Measurements from ENCODE around the gene SURF4. TPM values are rescaled to one million over a fixed set of nuclear protein-coding genes. Genes with fewer than 3 reads are reported as not detected.

Gene SURF4
- total and polyA plus RNA-seq, 4 donors, result 142 to 386 (median 217) TPM

DNA sequence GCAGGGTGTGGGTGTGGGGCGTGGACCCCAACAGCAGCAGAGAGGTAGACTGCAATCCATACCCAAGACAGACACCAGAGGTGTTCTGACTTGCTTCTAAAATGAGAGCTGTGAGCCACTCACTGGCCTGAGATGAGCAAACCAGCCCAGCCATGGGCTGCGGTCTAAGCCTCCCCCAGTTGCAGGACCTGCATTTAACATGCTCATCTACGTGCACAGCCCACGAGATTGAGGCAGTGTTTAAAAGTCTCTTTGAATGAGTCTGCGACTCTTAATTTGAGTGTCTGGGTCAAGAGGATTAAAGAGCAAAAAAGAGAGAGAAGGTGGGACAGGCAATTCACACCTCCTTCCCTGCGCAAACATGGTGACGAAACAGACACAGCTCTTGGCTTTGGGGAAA, 5.9 kb downstream of the SURF4 start:
- 76% methylated on average over 7 of the region's 7 CpGs for WGBS
- Histone ChIP-seq H3K36me3 (ENCODE audit: control insufficient read depth in 4 of 4, insufficient read depth in 3 of 4, low read depth in 1 of 4, low read length in 3 of 4) (peaks cover 8 to 33% (median 24%) of the 10 kb centered on the region in 4 donors), H3K27ac (ENCODE audit: low read depth in 1 of 2, low read length in 2 of 2) (peak overlapping the region; percentile 62 to 71), H3K4me1 (ENCODE audit: control insufficient read depth in 4 of 4, insufficient read depth in 4 of 4, low read length in 3 of 4) (peaks cover 28 to 75% (median 65%) of the 10 kb centered on the region in 4 donors), H3K4me3 (ENCODE audit: low read depth in 1 of 3, low read length in 3 of 3) (no peak overlapping the region), H3K9ac (ENCODE audit: low read depth in 1 of 2, low read length in 2 of 2) (no peak overlapping the region), H3K9me3 (ENCODE audit: control insufficient read depth in 4 of 4, low read length in 3 of 4) (no peaks in the 10 kb centered on the region), H3K27me3 (ENCODE audit: control insufficient read depth in 4 of 4, insufficient read depth in 4 of 4, low read length in 3 of 4) (no peaks in the 10 kb centered on the region)
- no peak for TF ChIP-seq EGR1 (IDR thresholded peaks at IDR 0.05; ENCODE audit: low read depth in 2 of 2)
- TF ChIP-seq GABPA (IDR thresholded peaks at IDR 0.05 in 1 of 2, conservative IDR thresholded peaks at IDR 0.05 in 1 of 2), result no peak
- TF ChIP-seq TAF1 (conservative IDR thresholded peaks at IDR 0.05), result no peak
- no peak for TF ChIP-seq NR2F2 (IDR thresholded peaks at IDR 0.05)
- no peak for TF ChIP-seq RXRA (IDR thresholded peaks at IDR 0.05)
- no peak for TF ChIP-seq JUND (IDR thresholded peaks at IDR 0.05)
- no peak for TF ChIP-seq FOXA1 (IDR thresholded peaks at IDR 0.05)
- TF ChIP-seq, protein P1, sequence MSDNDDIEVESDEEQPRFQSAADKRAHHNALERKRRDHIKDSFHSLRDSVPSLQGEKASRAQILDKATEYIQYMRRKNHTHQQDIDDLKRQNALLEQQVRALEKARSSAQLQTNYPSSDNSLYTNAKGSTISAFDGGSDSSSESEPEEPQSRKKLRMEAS (IDR thresholded peaks at IDR 0.05), result no peak
- TF ChIP-seq, protein P2, sequence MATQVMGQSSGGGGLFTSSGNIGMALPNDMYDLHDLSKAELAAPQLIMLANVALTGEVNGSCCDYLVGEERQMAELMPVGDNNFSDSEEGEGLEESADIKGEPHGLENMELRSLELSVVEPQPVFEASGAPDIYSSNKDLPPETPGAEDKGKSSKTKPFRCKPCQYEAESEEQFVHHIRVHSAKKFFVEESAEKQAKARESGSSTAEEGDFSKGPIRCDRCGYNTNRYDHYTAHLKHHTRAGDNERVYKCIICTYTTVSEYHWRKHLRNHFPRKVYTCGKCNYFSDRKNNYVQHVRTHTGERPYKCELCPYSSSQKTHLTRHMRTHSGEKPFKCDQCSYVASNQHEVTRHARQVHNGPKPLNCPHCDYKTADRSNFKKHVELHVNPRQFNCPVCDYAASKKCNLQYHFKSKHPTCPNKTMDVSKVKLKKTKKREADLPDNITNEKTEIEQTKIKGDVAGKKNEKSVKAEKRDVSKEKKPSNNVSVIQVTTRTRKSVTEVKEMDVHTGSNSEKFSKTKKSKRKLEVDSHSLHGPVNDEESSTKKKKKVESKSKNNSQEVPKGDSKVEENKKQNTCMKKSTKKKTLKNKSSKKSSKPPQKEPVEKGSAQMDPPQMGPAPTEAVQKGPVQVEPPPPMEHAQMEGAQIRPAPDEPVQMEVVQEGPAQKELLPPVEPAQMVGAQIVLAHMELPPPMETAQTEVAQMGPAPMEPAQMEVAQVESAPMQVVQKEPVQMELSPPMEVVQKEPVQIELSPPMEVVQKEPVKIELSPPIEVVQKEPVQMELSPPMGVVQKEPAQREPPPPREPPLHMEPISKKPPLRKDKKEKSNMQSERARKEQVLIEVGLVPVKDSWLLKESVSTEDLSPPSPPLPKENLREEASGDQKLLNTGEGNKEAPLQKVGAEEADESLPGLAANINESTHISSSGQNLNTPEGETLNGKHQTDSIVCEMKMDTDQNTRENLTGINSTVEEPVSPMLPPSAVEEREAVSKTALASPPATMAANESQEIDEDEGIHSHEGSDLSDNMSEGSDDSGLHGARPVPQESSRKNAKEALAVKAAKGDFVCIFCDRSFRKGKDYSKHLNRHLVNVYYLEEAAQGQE (IDR thresholded peaks at IDR 0.05), result no peak
- TF ChIP-seq HNF4G (IDR thresholded peaks at IDR 0.05), result no peak
- TF ChIP-seq ATF3 (IDR thresholded peaks at IDR 0.05), result no peak
- TF ChIP-seq RAD21 (IDR thresholded peaks at IDR 0.05), result no peak
- TF ChIP-seq, protein P3, sequence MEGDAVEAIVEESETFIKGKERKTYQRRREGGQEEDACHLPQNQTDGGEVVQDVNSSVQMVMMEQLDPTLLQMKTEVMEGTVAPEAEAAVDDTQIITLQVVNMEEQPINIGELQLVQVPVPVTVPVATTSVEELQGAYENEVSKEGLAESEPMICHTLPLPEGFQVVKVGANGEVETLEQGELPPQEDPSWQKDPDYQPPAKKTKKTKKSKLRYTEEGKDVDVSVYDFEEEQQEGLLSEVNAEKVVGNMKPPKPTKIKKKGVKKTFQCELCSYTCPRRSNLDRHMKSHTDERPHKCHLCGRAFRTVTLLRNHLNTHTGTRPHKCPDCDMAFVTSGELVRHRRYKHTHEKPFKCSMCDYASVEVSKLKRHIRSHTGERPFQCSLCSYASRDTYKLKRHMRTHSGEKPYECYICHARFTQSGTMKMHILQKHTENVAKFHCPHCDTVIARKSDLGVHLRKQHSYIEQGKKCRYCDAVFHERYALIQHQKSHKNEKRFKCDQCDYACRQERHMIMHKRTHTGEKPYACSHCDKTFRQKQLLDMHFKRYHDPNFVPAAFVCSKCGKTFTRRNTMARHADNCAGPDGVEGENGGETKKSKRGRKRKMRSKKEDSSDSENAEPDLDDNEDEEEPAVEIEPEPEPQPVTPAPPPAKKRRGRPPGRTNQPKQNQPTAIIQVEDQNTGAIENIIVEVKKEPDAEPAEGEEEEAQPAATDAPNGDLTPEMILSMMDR (IDR thresholded peaks at IDR 0.05; ENCODE audit: low read depth, low read length, missing input control), result no peak
- no peak for TF ChIP-seq ZBTB33 (IDR thresholded peaks at IDR 0.05)
- no peak for TF ChIP-seq HNF4A (conservative IDR thresholded peaks at IDR 0.05)
- no peak for TF ChIP-seq SP1 (IDR thresholded peaks at IDR 0.05)
- DNase-seq (ENCODE audit: low spot score), result no peak

GRCh38 chr9:133369422-133369821, 6.4 kb downstream of the SURF4 start:
- H3K36me3 ChIP-seq (ENCODE audit: control insufficient read depth in 4 of 4, insufficient read depth in 3 of 4, low read depth in 1 of 4, low read length in 3 of 4), result peaks cover 9 to 36% (median 27%) of the 10 kb centered on the region in 4 donors
- 75% methylated on average over 6 of the region's 6 CpGs for WGBS

More at GRCh38 chr9:133369422-133369821, 6.4 kb downstream of the SURF4 start:
- Histone ChIP-seq H3K4me1 (ENCODE audit: control insufficient read depth in 4 of 4, insufficient read depth in 4 of 4, low read length in 3 of 4) (peaks cover 28 to 75% (median 65%) of the 10 kb centered on the region in 4 donors), H3K9me3 (ENCODE audit: control insufficient read depth in 4 of 4, low read length in 3 of 4) (no peaks in the 10 kb centered on the region), H3K27me3 (ENCODE audit: control insufficient read depth in 4 of 4, insufficient read depth in 4 of 4, low read length in 3 of 4) (no peaks in the 10 kb centered on the region), H3K4me3 (ENCODE audit: low read depth in 1 of 3, low read length in 3 of 3) (no peak overlapping the region), H3K9ac (ENCODE audit: low read depth in 1 of 2, low read length in 2 of 2) (no peak overlapping the region), H3K27ac (ENCODE audit: low read depth in 1 of 2, low read length in 2 of 2) (peak overlapping the region; percentile 62 to 71)
- no peak for TF ChIP-seq FOXA1 (IDR thresholded peaks at IDR 0.05)
- no peak for TF ChIP-seq ATF3 (IDR thresholded peaks at IDR 0.05)
- no peak for TF ChIP-seq TAF1 (conservative IDR thresholded peaks at IDR 0.05)
- TF ChIP-seq, protein P3 (IDR thresholded peaks at IDR 0.05; ENCODE audit: low read depth, low read length, missing input control), result no peak
- DNase-seq (ENCODE audit: low spot score), result no peak
